HepG2 (cell line): ENCODE results near the gene ADSS2. TPM values are rescaled to one million over a fixed set of nuclear protein-coding genes. Genes with fewer than 3 reads are reported as not detected.

Experiments
- ATAC-seq: fragments of 200-7000 bp; cut with Tn5 transposase; 3 replicates; pipeline ENCODE4 v1.9.1; 2020; ENCODE audit warnings: mild to moderate bottlenecking, moderate library complexity
- BruUV-seq: library from RNA; stranded (reverse); fragments of 400-500 nt; replicated peaks from 2 replicates; lab custom pipeline; 2021; lab: Mats Ljungman, UMichigan
- CTCF ChIA-PET: fragments of 300-600 bp; formaldehyde crosslinking; extraction: SDS; loops from one replicate; lab custom pipeline; 2021; ENCODE audit warnings: low total read pairs, inconsistent platforms, low intra/inter-chr PET ratio; lab: Yijun Ruan, JAX
- POLR2A ChIA-PET: fragments of 350-600 bp; sonication (Branson Sonifier 250); formaldehyde crosslinking; loops from one replicate; lab custom pipeline; 2020; ENCODE audit warnings: antibody characterized with exemption, inconsistent platforms; lab: Yijun Ruan, JAX
- DNase-seq: peaks from one replicate; pipeline ENCODE4 v3.0.0-alpha.2; 2015; ENCODE audit warnings: low spot score
- FAIRE-seq: peaks from 3 replicates; lab custom pipeline; 2011; peaks lifted over from hg19 to GRCh38; lab: Jason Lieb, UNC
- H2AFZ ChIP-seq: one replicate; pipeline ENCODE4 v1.6.1; 2011; ENCODE audit warnings: low read length, inconsistent platforms
- H3K27ac ChIP-seq: fragments of 300-600 bp; 3 replicates; pipeline ENCODE4 v1.8.0; 2011; ENCODE audit warnings: mixed run types, mild to moderate bottlenecking, mixed read lengths, low read length, inconsistent platforms; ENCODE audit not compliant: insufficient read depth; ENCODE audit errors: extremely low read length
- H3K27me3 ChIP-seq, 2 experiments: fragments of 200-600 bp in 1 of 2; 2 replicates in 1 of 2; 3 replicates in 1 of 2; pipeline versions ENCODE4 v1.6.0 to v1.8.0; 2011; ENCODE audit warnings: low read length in 2 of 2, mild to moderate bottlenecking in 2 of 2, moderate library complexity in 2 of 2, inconsistent platforms in 1 of 2; ENCODE audit not compliant: insufficient read depth in 2 of 2, control insufficient read depth in 1 of 2
- H3K36me3 ChIP-seq, 2 experiments: fragments of 200-600 bp in 1 of 2; replicated peaks in 1 of 2; 2 replicates in 1 of 2; 3 replicates in 1 of 2; pipeline versions ENCODE4 v1.5.1 to v1.8.0; 2011; ENCODE audit warnings: low read length in 2 of 2, inconsistent platforms in 1 of 2; ENCODE audit not compliant: insufficient read depth in 2 of 2, control insufficient read depth in 1 of 2
- H3K4me1 ChIP-seq: 2 replicates; pipeline ENCODE4 v1.5.1; 2012; ENCODE audit warnings: low read length, inconsistent platforms; ENCODE audit not compliant: insufficient read depth
- H3K4me2 ChIP-seq: 2 replicates; pipeline ENCODE4 v1.6.0; 2011; ENCODE audit warnings: low read depth, low read length, inconsistent platforms
- H3K4me3 ChIP-seq, 3 experiments: fragments of 200-600 bp in 1 of 3; sonication (generic), shearing (Covaris generic) in 1 of 3; replicated peaks in 1 of 3; 2 replicates each; pipeline ENCODE4 v1.5.1; 2011 to 2016; ENCODE audit warnings: low read length in 3 of 3, inconsistent platforms in 2 of 3, low read depth in 2 of 3, mild to moderate bottlenecking in 2 of 3, control low read depth in 1 of 3, mixed read lengths in 1 of 3; ENCODE audit not compliant: insufficient read depth in 1 of 3
- H3K79me2 ChIP-seq: one replicate; pipeline ENCODE4 v1.6.1; 2011; ENCODE audit warnings: low read length, inconsistent platforms; ENCODE audit not compliant: insufficient read depth
- H3K9ac ChIP-seq: 2 replicates; pipeline ENCODE4 v1.6.0; 2011; ENCODE audit warnings: mild to moderate bottlenecking, low read depth, low read length, inconsistent platforms; ENCODE audit not compliant: insufficient read depth
- H3K9me3 ChIP-seq: 2 replicates; pipeline ENCODE4 v1.5.1; 2012; ENCODE audit warnings: mild to moderate bottlenecking, low read length
- H4K20me1 ChIP-seq: 2 replicates; pipeline ENCODE4 v1.6.0; 2011; ENCODE audit warnings: inconsistent platforms, mild to moderate bottlenecking, low read length, moderate library complexity; ENCODE audit not compliant: insufficient read depth
- ADNP ChIP-seq: sonication (generic); formaldehyde crosslinking; IDR thresholded peaks from 2 replicates; pipeline ENCODE4 v1.4.0; 2020; ENCODE audit warnings: missing genetic modification reagents
- AHR ChIP-seq: IDR thresholded peaks from 2 replicates; pipeline ENCODE4 v1.6.1; 2018; ENCODE audit warnings: missing genetic modification reagents, missing compliant biosample characterization
- HIVEP1 ChIP-seq: sonication (generic); formaldehyde crosslinking; IDR thresholded peaks from 2 replicates; pipeline ENCODE4 v1.4.0; 2020; ENCODE audit warnings: mild to moderate bottlenecking, missing genetic modification reagents
- HMG20B ChIP-seq: conservative IDR thresholded peaks from 2 replicates; pipeline ENCODE4 v1.6.1; 2016; ENCODE audit warnings: missing genetic modification reagents, missing compliant biosample characterization
- ISL2 ChIP-seq: sonication (generic); formaldehyde crosslinking; IDR thresholded peaks from 2 replicates; pipeline ENCODE4 v1.5.0; 2020; ENCODE audit warnings: missing genetic modification reagents
- KLF16 ChIP-seq, 2 experiments: sonication (generic) in 1 of 2; formaldehyde crosslinking in 1 of 2; IDR thresholded peaks; 2 replicates each; pipeline versions ENCODE4 v1.6.1 to v1.8.0; 2016 to 2023; ENCODE audit warnings: missing genetic modification reagents in 2 of 2, missing compliant biosample characterization in 1 of 2
- MIXL1 ChIP-seq: IDR thresholded peaks from 2 replicates; pipeline ENCODE4 v1.6.1; 2016
- NFE2L2 ChIP-seq: fragments of 150-350 bp; IDR thresholded peaks from 2 replicates; pipeline ENCODE4 v1.6.1; 2014; ENCODE audit warnings: low read length
- NFYB ChIP-seq: sonication (generic); formaldehyde crosslinking; IDR thresholded peaks from 2 replicates; pipeline ENCODE4 v1.4.0; 2020; ENCODE audit warnings: missing genetic modification reagents
- RBM22 ChIP-seq: fragments of 200-400 bp; formaldehyde crosslinking; optimal IDR thresholded peaks from 2 replicates; pipeline ENCODE3; 2017; ENCODE audit warnings: mild to moderate bottlenecking, low read length, moderate library complexity
- RCOR2 ChIP-seq: IDR thresholded peaks from 2 replicates; pipeline ENCODE4 v1.6.1; 2016; ENCODE audit warnings: missing biosample characterization, missing genetic modification reagents
- SIX4 ChIP-seq: sonication (generic); formaldehyde crosslinking; IDR thresholded peaks from 2 replicates; pipeline ENCODE4 v1.4.0; 2020; ENCODE audit warnings: missing genetic modification reagents
- SRY ChIP-seq: sonication (generic); formaldehyde crosslinking; IDR thresholded peaks from 2 replicates; pipeline ENCODE4 v1.8.0; 2022; ENCODE audit warnings: mild to moderate bottlenecking, missing genetic modification reagents
- SYNCRIP ChIP-seq: fragments of 200-400 bp; formaldehyde crosslinking; IDR thresholded peaks from 2 replicates; pipeline ENCODE4 v1.6.1; 2018; ENCODE audit warnings: mild to moderate bottlenecking, low read depth, low read length; ENCODE audit not compliant: insufficient read depth
- U2AF2 ChIP-seq: fragments of 200-400 bp; formaldehyde crosslinking; IDR thresholded peaks from 2 replicates; pipeline ENCODE4 v1.6.1; 2017; ENCODE audit warnings: low read depth, mild to moderate bottlenecking, low read length
- ZBTB7A ChIP-seq: sonication (generic); formaldehyde crosslinking; IDR thresholded peaks from 2 replicates; pipeline ENCODE4 v1.8.0; 2022; ENCODE audit warnings: mild to moderate bottlenecking, missing genetic modification reagents
- ZNF296 ChIP-seq: sonication (generic); formaldehyde crosslinking; conservative IDR thresholded peaks from 2 replicates; pipeline ENCODE4 v1.5.0; 2020; ENCODE audit warnings: mild to moderate bottlenecking, missing genetic modification reagents
- ZNF737 ChIP-seq: sonication (generic); formaldehyde crosslinking; IDR thresholded peaks from 2 replicates; pipeline ENCODE4 v1.5.0; 2020; ENCODE audit warnings: missing genetic modification reagents, mild to moderate bottlenecking, borderline replicate concordance
- WGBS: methylation state at CpG from one replicate; pipeline ENCODE4 v1.1.6; 2017; ENCODE audit warnings: low lambda C conversion rate; 5-methylcytosine and 5-hydroxymethylcytosine counted together
- in situ Hi-C: cut with HindIII; loops from 2 replicates; pipeline ENCODE4 v1.10.0; 2017; ENCODE audit warnings: low pct_unique_long_range_greater_than_20kb; ENCODE audit not compliant: extremely low pct_ligation_motif_present
- intact Hi-C: fragments of 100-400 bp; cut with micrococcal nuclease; formaldehyde crosslinking; loops from one replicate; pipeline ENCODE4 v1.10.0; 2022; ENCODE audit not compliant: unreplicated experiment
- polyA plus RNA-seq, 8 experiments: library from polyadenylated mRNA; depleted of rRNA in 3 of 8; stranded (reverse) in 7 of 8; unstranded in 1 of 8; fragments of >200 nt; fragmentation: Illumina TruSeq in 4 of 8; extraction: Trizol in 4 of 8; gene quantifications; 2 replicates each; pipeline versions ENCODE4 v1.2.1 to v1.2.3, GENCODE V29; 2011 to 2016; ENCODE audit warnings: low read depth in 4 of 8, missing spikeins in 1 of 8, mixed read lengths in 1 of 8; ENCODE audit not compliant: insufficient read depth in 1 of 8
- total RNA-seq, 5 experiments: library from RNA; depleted of rRNA; stranded (reverse); fragments of >200 nt; fragmentation: Illumina TruSeq; extraction: Trizol; gene quantifications; 2 replicates each; pipeline ENCODE4 v1.2.3, GENCODE V29; 2016; ENCODE audit warnings: low read depth in 1 of 5
- TF ChIP-seq, protein P1 (sequence below): sonication (generic); formaldehyde crosslinking; IDR thresholded peaks from 2 replicates; pipeline ENCODE4 v1.5.0; 2020; ENCODE audit warnings: missing genetic modification reagents
- TF ChIP-seq, protein P2 (sequence below), 2 experiments: sonication (generic) in 1 of 2; formaldehyde crosslinking in 1 of 2; IDR thresholded peaks; 2 replicates each; pipeline versions ENCODE4 v1.6.1 to v1.9.0; 2014 to 2022; ENCODE audit warnings: antibody characterized with exemption in 1 of 2, borderline replicate concordance in 1 of 2, inconsistent platforms in 1 of 2, low read depth in 1 of 2, missing genetic modification reagents in 1 of 2

Gene ADSS2
- total and polyA plus RNA-seq, 2 of the 13 experiments (the other 11 are each of a cell fraction or from before 2014, with no cell fraction given): 15.1 to 43.4 TPM

DNA sequence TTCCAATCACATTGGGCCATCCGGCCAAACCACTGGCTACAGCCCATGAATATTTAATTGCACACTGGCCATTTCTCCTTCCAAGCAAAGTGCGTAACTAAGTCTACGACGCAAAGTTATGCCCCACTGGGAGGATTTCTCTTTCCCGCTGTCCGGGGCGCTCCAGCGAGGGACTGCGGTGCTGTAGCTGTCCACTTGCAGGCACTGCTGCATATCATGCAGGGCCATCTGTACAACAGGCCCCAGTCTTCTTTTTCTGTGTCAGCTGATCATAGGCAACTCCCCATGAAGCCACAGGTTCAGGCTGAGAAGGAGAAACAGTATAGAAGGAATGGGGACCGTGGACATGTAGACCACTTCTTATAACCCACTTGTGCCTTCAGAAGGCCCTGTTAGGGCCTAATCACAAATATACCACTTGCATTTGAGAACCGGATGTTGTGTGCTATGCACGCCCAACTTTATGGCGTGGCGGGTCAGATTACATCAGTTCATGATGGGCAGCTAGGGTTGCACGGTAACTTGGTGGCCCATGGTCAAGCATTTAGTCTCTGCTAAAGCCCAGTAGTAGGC lies 58.0 kb downstream of the ADSS2 start:
- ChIA-PET POLR2A (no interaction called here), CTCF (no interaction called here)
- in situ Hi-C loops (no loop called here), intact Hi-C loops (no loop called here)
- DNase-seq: no peak
- no peak overlapping the region for H2AFZ ChIP-seq
- no peaks in the 10 kb centered on the region for H3K9me3 ChIP-seq
- no peak overlapping the region for H3K4me3 ChIP-seq
- no peaks in the 10 kb centered on the region for H3K36me3 ChIP-seq
- 97% methylated on average over 12 of the region's 15 CpGs for WGBS
- H3K4me2 ChIP-seq: no peak overlapping the region
- no peaks in the 10 kb centered on the region for H3K27me3 ChIP-seq
- no peak for ATAC-seq
- BruUV-seq: no TSS peak
- no peak overlapping the region for H3K27ac ChIP-seq
- peaks cover 9% of the 10 kb centered on the region; the same call in 1 of the 2 replicates for H3K4me1 ChIP-seq
- H4K20me1 ChIP-seq: no peaks in the 10 kb centered on the region
- H3K9ac ChIP-seq: no peak overlapping the region
- FAIRE-seq: no peak
- no peaks in the 10 kb centered on the region for H3K79me2 ChIP-seq
- TF ChIP-seq ISL2 (CRISPR knock-in tag) (no peak), NFE2L2 (no peak), NFYB (CRISPR knock-in tag) (no peak), MIXL1 (no peak), HIVEP1 (CRISPR knock-in tag) (no peak), U2AF2 (no peak), SYNCRIP (no peak), ZNF296 (CRISPR knock-in tag) (no peak), SIX4 (no peak), HMG20B (CRISPR knock-in tag) (no peak), RCOR2 (CRISPR knock-in tag) (no peak), ZNF737 (CRISPR knock-in tag) (no peak), ZBTB7A (no peak), KLF16 (CRISPR knock-in tag; IDR thresholded peaks at IDR 0.05) (no peak), ADNP (CRISPR knock-in tag) (no peak), RBM22 (no peak), SRY (no peak), AHR (CRISPR knock-in tag) (no peak)
- TF ChIP-seq, protein P1, sequence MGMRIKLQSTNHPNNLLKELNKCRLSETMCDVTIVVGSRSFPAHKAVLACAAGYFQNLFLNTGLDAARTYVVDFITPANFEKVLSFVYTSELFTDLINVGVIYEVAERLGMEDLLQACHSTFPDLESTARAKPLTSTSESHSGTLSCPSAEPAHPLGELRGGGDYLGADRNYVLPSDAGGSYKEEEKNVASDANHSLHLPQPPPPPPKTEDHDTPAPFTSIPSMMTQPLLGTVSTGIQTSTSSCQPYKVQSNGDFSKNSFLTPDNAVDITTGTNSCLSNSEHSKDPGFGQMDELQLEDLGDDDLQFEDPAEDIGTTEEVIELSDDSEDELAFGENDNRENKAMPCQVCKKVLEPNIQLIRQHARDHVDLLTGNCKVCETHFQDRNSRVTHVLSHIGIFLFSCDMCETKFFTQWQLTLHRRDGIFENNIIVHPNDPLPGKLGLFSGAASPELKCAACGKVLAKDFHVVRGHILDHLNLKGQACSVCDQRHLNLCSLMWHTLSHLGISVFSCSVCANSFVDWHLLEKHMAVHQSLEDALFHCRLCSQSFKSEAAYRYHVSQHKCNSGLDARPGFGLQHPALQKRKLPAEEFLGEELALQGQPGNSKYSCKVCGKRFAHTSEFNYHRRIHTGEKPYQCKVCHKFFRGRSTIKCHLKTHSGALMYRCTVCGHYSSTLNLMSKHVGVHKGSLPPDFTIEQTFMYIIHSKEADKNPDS (CRISPR knock-in tag): no peak
- TF ChIP-seq, protein P2, sequence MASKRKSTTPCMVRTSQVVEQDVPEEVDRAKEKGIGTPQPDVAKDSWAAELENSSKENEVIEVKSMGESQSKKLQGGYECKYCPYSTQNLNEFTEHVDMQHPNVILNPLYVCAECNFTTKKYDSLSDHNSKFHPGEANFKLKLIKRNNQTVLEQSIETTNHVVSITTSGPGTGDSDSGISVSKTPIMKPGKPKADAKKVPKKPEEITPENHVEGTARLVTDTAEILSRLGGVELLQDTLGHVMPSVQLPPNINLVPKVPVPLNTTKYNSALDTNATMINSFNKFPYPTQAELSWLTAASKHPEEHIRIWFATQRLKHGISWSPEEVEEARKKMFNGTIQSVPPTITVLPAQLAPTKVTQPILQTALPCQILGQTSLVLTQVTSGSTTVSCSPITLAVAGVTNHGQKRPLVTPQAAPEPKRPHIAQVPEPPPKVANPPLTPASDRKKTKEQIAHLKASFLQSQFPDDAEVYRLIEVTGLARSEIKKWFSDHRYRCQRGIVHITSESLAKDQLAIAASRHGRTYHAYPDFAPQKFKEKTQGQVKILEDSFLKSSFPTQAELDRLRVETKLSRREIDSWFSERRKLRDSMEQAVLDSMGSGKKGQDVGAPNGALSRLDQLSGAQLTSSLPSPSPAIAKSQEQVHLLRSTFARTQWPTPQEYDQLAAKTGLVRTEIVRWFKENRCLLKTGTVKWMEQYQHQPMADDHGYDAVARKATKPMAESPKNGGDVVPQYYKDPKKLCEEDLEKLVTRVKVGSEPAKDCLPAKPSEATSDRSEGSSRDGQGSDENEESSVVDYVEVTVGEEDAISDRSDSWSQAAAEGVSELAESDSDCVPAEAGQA (IDR thresholded peaks at IDR 0.05; ENCODE audit: low read depth): no peak
- TF ChIP-seq, protein P2 (CRISPR knock-in tag; IDR thresholded peaks at IDR 0.05; ENCODE audit: borderline replicate concordance): no peak
- TF ChIP-seq, all 625 proteins: peak for 0
